T-helper 1 cell treated with Interleukin-12 subunit alpha and Interleukin-12 subunit beta and Interleukin-4 antibody, amounts not matched to agents 30 μg/mL and 1 μg/mL, for 36 hours (primary cell): Measurements from ENCODE around the gene PSKH1.

Source experiments
- H3K27ac Mint-ChIP-seq: one replicate; pipeline ENCODE4 v1.8.0; 2021; ENCODE audit warnings: mild to moderate bottlenecking, mixed read lengths
- H3K27me3 Mint-ChIP-seq: one replicate; pipeline ENCODE4 v1.8.0; 2021; ENCODE audit warnings: low read depth, mixed read lengths
- H3K36me3 Mint-ChIP-seq: one replicate; pipeline ENCODE4 v1.8.0; 2021; ENCODE audit warnings: low read depth, mixed read lengths
- H3K4me1 Mint-ChIP-seq: one replicate; pipeline ENCODE4 v1.8.0; 2021; ENCODE audit warnings: low read depth, mixed read lengths
- H3K4me3 Mint-ChIP-seq: one replicate; pipeline ENCODE4 v1.8.0; 2021; ENCODE audit warnings: mild to moderate bottlenecking, moderate library complexity, mixed read lengths
- H3K9me3 Mint-ChIP-seq: one replicate; pipeline ENCODE4 v1.8.0; 2021; ENCODE audit warnings: mixed read lengths

Gene PSKH1

GRCh38 chr16:67919622-67920221, 26.7 kb downstream of the PSKH1 start:
- Mint-ChIP-seq H3K27me3 (no peaks in the 10 kb centered on the region), H3K27ac (no peak overlapping the region), H3K36me3 (peaks cover 2% of the 10 kb centered on the region), H3K9me3 (no peaks in the 10 kb centered on the region), H3K4me3 (no peak overlapping the region), H3K4me1 (peaks cover 28% of the 10 kb centered on the region)

GRCh38 chr16:67922221-67922620, 29.2 kb downstream of the PSKH1 start:
- Mint-ChIP-seq H3K9me3 (no peaks in the 10 kb centered on the region), H3K27ac (no peak overlapping the region), H3K36me3 (no peaks in the 10 kb centered on the region), H3K4me1 (peaks cover 18% of the 10 kb centered on the region), H3K4me3 (no peak overlapping the region), H3K27me3 (no peaks in the 10 kb centered on the region)

GRCh38 chr16:67922740-67923139, 29.7 kb downstream of the PSKH1 start:
- peaks cover 13% of the 10 kb centered on the region for H3K4me1 Mint-ChIP-seq

GRCh38 chr16:67923414-67924116, 30.5 kb downstream of the PSKH1 start:
- no peak overlapping the region for H3K27ac Mint-ChIP-seq
- H3K36me3 Mint-ChIP-seq: peaks cover 2% of the 10 kb centered on the region

More at GRCh38 chr16:67922740-67923139, 29.7 kb downstream of the PSKH1 start:
- H3K4me3 Mint-ChIP-seq: no peak overlapping the region
- no peaks in the 10 kb centered on the region for H3K9me3 Mint-ChIP-seq
- no peaks in the 10 kb centered on the region for H3K27me3 Mint-ChIP-seq
- no peaks in the 10 kb centered on the region for H3K36me3 Mint-ChIP-seq
- peak overlapping the region; percentile 11 for H3K27ac Mint-ChIP-seq

GRCh38 chr16:67924140-67924906, 31.3 kb downstream of the PSKH1 start:
- Mint-ChIP-seq H3K27me3 (no peaks in the 10 kb centered on the region), H3K36me3 (peaks cover 2% of the 10 kb centered on the region), H3K9me3 (no peaks in the 10 kb centered on the region), H3K27ac (no peak overlapping the region), H3K4me3 (no peak overlapping the region), H3K4me1 (peaks cover 7% of the 10 kb centered on the region)

More at GRCh38 chr16:67923414-67924116, 30.5 kb downstream of the PSKH1 start:
- peaks cover 7% of the 10 kb centered on the region for H3K4me1 Mint-ChIP-seq
- no peaks in the 10 kb centered on the region for H3K27me3 Mint-ChIP-seq
- H3K9me3 Mint-ChIP-seq: no peaks in the 10 kb centered on the region
- H3K4me3 Mint-ChIP-seq: no peak overlapping the region

- H3K27ac Mint-ChIP-seq: no peak overlapping the region
- no peaks in the 10 kb centered on the region for H3K27me3 Mint-ChIP-seq
- H3K36me3 Mint-ChIP-seq: peaks cover 8% of the 10 kb centered on the region
- H3K4me3 Mint-ChIP-seq: no peak overlapping the region
- H3K4me1 Mint-ChIP-seq: peaks cover 7% of the 10 kb centered on the region
- H3K9me3 Mint-ChIP-seq: no peaks in the 10 kb centered on the region
Observed at GRCh38 chr16:67926181-67926750, 33.2 kb downstream of the PSKH1 start.

DNA sequence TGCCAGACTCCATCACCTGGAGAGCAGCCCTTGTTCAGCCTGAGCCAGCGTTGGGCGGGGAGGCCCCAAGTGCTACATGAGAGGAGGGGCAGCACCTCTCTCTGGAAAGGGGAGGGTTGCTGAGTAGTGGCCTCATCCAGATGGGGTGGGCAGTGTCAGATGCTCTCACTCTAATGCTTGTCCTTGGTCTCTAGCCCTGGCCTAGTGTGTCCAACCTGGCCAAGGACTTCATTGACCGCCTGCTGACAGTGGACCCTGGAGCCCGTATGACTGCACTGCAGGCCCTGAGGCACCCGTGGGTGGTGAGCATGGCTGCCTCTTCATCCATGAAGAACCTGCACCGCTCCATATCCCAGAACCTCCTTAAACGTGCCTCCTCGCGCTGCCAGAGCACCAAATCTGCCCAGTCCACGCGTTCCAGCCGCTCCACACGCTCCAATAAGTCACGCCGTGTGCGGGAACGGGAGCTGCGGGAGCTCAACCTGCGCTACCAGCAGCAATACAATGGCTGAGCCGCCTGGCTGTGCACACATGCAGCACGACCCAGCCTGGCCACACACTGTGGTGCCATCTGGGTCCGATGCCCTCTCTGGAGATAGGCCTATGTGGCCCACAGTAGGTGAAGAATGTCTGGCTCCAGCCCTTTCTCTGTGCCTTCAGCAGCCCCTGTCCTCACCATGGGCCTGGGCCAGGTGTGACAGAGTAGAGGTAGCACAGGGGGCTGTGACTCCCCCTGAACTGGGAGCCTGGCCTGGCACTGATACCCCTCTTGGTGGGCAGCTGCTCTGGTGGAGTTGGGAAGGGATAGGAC, 34.3 kb downstream of the PSKH1 start:
- no peak overlapping the region for H3K27ac Mint-ChIP-seq
- H3K9me3 Mint-ChIP-seq: no peaks in the 10 kb centered on the region
- no peaks in the 10 kb centered on the region for H3K27me3 Mint-ChIP-seq
- H3K4me1 Mint-ChIP-seq: peaks cover under 1% of the 10 kb centered on the region
- H3K36me3 Mint-ChIP-seq: peaks cover 14% of the 10 kb centered on the region
- no peak overlapping the region for H3K4me3 Mint-ChIP-seq

- H3K4me3 Mint-ChIP-seq: no peak overlapping the region
- no peaks in the 10 kb centered on the region for H3K9me3 Mint-ChIP-seq
- H3K27ac Mint-ChIP-seq: no peak overlapping the region
- H3K36me3 Mint-ChIP-seq: peaks cover 16% of the 10 kb centered on the region
- H3K27me3 Mint-ChIP-seq: no peaks in the 10 kb centered on the region
- H3K4me1 Mint-ChIP-seq: no peaks in the 10 kb centered on the region
Observed at GRCh38 chr16:67928147-67928546, 35.1 kb downstream of the PSKH1 start.

- Mint-ChIP-seq H3K36me3 (peaks cover 18% of the 10 kb centered on the region), H3K27ac (no peak overlapping the region), H3K4me3 (no peak overlapping the region), H3K27me3 (no peaks in the 10 kb centered on the region), H3K4me1 (peaks cover 3% of the 10 kb centered on the region), H3K9me3 (no peaks in the 10 kb centered on the region)
Observed at GRCh38 chr16:67928561-67929364, 35.7 kb downstream of the PSKH1 start.

- H3K4me3 Mint-ChIP-seq: no peak overlapping the region
- no peak overlapping the region for H3K27ac Mint-ChIP-seq
- H3K9me3 Mint-ChIP-seq: no peaks in the 10 kb centered on the region
- no peaks in the 10 kb centered on the region for H3K27me3 Mint-ChIP-seq
- H3K36me3 Mint-ChIP-seq: peaks cover 32% of the 10 kb centered on the region
- H3K4me1 Mint-ChIP-seq: peaks cover 13% of the 10 kb centered on the region
Observed at GRCh38 chr16:67930191-67930590, 37.1 kb downstream of the PSKH1 start.

- no peak overlapping the region for H3K4me3 Mint-ChIP-seq
- no peaks in the 10 kb centered on the region for H3K27me3 Mint-ChIP-seq
- H3K36me3 Mint-ChIP-seq: peaks cover 38% of the 10 kb centered on the region
- peaks cover 17% of the 10 kb centered on the region for H3K4me1 Mint-ChIP-seq
- no peak overlapping the region for H3K27ac Mint-ChIP-seq
- H3K9me3 Mint-ChIP-seq: no peaks in the 10 kb centered on the region
Observed at GRCh38 chr16:67930678-67931211, 37.7 kb downstream of the PSKH1 start.

- no peak within 1 kb of the TSS for H3K4me3 Mint-ChIP-seq
Observed at GRCh38 chr16:67931712-67932461, 38.8 kb downstream of the PSKH1 start, which contains the start of gene CTRL. Gene CTRL, minus strand, starts transcription at chr16:67931862. Its CDS starts 10 bp downstream, at chr16:67931852.

More at GRCh38 chr16:67931712-67932461, 38.8 kb downstream of the PSKH1 start, which contains the start of gene CTRL:
- Mint-ChIP-seq H3K27me3 (no peaks in the 10 kb centered on the region), H3K9me3 (no peaks in the 10 kb centered on the region), H3K27ac (peak within 1 kb of the TSS; percentile 20), H3K36me3 (peaks cover 41% of the 10 kb centered on the region), H3K4me1 (peaks cover 18% of the 10 kb centered on the region)
